ENCODE results near the gene FAM227B.
"Not testable (repeated sequence)": the region's sequence is repeated elsewhere in the genome, so short reads cannot be mapped to it uniquely, and the experiment has no call there.

FAM227B gene, protein sequence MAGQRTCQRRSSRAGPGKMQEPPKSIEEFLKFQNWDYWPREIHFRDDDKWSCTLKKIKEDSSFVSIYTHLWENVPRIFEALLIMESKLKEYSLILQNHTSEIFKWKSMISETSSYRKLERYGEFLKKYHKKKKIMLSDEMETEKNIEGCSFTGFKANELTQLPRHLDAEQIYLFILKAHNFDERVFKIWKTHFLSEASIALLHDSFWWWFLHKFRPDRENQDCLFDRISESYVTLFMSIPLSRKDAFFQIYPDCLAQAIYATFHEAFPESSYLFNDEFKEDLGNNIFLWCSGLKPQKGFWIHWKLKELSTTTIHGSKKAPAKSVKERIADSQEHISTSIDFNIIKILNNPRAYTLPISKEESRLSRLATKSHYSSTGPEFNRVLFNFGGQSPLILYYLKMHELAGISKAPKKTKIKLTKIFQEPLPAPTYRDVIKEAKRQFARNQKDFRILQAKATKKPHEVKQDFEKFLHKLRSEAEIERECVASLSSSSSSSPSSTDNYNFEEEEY

GRCh38 chr15:49620658-49621368 lies at the start of gene FAM227B, which contains the start of gene DTWD1:
TSS of gene FAM227B (minus strand) at chr15:49620818. CDS start at chr15:49615171, 5,647 bp downstream.
TSS of gene DTWD1 (plus strand) at chr15:49621048. CDS start at chr15:49625168, 4,120 bp downstream.
- DNase-seq (ENCODE audit: low spot score) = peak; percentile 93

DNA sequence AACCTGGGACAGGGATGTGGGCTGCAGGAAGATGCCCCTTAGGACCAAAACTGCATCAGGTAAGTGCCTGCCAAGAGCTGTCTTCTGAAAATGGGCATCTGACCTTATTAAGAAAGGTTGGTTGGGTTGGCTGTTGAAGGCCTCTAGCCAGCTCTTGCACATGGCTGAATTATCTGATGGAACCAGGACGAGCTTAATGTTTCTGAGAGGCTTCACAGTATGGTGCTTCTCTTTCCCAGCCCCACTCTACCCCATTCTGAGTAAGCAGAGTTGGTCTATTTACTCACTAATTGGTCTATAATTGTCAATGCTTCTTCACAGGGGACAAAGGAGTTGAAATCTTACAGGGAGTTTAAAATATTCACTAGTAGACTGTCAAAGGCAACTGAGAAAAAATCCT lies 48.7 kb upstream of the FAM227B start:
- no peak for DNase-seq (ENCODE audit: low spot score)

- DNase-seq (ENCODE audit: low spot score) = not testable (repeated sequence)
Measured at GRCh38 chr15:49666486-49666885, 45.9 kb upstream of the FAM227B start.

DNA sequence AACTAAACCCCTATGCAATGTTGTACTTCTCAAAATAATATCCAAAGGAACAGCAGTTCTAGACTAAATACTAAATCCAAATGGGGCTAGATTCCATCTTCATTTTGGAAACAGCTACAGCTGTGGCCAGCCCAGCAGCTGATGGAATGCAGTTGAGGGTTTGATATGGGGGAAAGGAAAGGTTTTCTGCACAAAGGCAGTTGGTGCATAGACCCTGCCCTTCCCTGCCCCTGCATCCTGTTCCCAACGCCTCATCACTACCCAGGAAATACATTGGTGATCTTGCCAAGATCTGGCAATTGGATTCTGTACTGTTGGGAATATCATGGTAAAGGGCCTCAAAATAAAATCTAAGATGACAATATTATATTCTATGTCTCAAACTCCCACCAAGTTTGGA lies 44.1 kb upstream of the FAM227B start:
- peak; percentile 2 for DNase-seq (ENCODE audit: low spot score)

DNA sequence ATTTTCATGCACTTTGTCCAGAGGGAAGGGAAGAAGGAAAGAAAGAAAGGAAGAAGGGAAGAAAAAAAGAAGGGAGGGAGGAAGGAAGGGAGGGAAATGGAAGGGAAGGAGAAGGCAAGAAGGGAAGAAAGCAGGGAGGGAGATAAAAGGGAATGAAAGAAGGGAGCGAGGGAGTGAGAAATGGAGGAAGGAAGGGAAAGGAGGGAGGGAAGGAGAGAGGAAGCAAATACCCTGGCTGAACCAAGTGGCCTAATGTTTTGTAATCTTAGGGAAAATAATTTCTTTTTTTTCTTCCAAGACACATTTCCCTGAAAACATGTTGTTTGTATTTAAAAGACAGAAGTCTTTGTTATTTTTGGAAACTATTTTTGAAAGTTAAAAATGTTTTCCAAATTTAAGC lies 36.1 kb upstream of the FAM227B start:
- DNase-seq (ENCODE audit: low spot score) = no peak

GRCh38 chr15:49652922-49653321 lies 32.3 kb upstream of the FAM227B start:
- DNase-seq (ENCODE audit: low spot score) = no peak

GRCh38 chr15:49650676-49651075 lies 30.1 kb upstream of the FAM227B start:
- DNase-seq (ENCODE audit: low spot score) = no peak

- DNase-seq (ENCODE audit: low spot score) = no peak
Measured at GRCh38 chr15:49649987-49650386, 29.4 kb upstream of the FAM227B start.

DNA sequence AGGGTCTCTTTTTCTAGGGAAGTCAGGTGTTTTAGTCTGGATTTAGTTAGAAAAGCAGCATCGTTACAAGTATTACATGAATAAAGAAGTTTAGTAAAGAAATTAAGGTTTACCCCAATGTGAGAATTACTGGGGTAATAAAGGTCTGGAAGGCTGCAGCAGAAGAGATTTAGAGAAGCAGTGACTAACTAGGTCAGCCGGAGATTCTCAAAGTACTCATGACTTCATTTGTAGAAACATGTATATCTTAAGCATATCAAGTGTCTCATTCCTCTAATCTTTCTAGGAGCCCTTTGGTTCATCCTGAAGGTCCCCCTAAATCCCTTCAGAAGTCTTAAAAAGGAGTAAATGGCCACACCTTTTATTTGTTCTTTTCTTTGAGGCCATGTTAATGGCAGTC lies 26.3 kb upstream of the FAM227B start:
- DNase-seq (ENCODE audit: low spot score) = no peak

DNA sequence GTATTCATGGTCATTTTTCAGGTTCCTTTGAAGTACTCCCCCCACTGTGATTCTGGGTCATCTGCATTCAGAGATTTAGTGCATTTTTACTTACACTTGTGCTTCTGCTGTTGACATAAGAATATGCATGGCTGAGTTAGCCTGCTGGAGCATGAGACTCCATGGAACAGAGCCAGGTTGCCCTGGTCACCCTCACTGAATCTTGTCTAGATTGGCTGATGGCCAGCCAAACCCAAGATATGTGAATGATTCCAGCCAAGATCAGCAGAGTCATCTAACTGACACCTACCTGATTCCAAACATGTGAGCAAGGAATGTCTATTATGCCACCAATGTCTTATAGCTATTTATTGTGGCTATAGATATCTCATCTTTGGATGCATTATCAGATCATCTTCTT lies 25.3 kb upstream of the FAM227B start:
- no peak for DNase-seq (ENCODE audit: low spot score)

GRCh38 chr15:49645277-49645676 lies 24.7 kb upstream of the FAM227B start:
- DNase-seq (ENCODE audit: low spot score) = no peak

- no peak for DNase-seq (ENCODE audit: low spot score)
Measured at GRCh38 chr15:49644364-49644794, 23.8 kb upstream of the FAM227B start.

- no peak for DNase-seq (ENCODE audit: low spot score)
Measured at GRCh38 chr15:49637857-49638256, 17.2 kb upstream of the FAM227B start.

- DNase-seq (ENCODE audit: low spot score) = no peak
Measured at GRCh38 chr15:49628379-49628778, 7.8 kb upstream of the FAM227B start.

DNA sequence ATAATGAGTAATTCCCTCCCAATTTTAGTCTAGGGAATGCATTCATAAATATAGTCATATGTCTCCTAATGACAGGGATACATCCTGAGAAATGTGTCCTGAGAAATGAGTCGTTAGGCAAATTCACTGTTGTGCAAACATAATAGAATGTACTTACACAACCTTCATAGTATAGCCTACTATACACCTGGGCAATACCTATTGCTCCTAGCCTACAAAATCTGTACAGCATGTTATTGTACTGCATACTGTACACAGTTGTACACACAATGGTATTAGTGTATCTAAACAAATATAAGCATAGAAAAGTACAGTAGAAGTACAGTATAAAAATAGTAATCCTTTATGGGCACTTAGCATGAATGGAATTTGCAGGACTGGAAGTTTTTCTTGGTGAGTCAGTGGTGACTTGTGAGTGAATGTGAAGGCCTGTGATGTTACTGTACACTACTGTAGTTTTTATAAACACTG lies 6.8 kb upstream of the FAM227B start:
- DNase-seq (ENCODE audit: low spot score) = peak; percentile 92

DNA sequence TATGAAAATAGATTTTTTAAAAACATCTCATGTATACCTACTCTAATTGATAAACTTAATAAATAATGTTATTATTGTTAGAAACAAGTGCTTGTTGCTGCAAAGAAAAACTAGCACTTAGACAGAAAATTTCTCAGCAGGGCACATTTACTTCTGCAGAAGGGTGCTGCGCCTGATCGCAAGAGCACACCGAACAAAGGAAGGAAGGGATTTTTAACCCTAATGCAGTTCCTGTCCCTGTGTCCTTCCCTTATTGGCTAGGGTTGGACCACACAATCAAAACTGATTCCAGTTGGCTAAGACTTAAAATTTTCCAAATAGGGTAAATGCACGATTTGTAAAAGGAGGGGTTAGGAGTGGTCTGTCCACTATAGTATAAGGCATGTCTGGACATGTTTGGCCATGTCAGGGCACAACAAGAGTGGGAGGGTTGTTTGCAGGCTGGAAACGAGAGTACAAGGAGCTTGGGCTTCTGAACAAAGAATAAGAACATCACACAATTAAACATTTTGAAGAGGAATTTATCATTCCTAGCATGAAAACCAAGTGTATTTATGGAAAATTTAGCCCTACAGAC lies 4.9 kb upstream of the FAM227B start:
- no peak for DNase-seq (ENCODE audit: low spot score)

DNA sequence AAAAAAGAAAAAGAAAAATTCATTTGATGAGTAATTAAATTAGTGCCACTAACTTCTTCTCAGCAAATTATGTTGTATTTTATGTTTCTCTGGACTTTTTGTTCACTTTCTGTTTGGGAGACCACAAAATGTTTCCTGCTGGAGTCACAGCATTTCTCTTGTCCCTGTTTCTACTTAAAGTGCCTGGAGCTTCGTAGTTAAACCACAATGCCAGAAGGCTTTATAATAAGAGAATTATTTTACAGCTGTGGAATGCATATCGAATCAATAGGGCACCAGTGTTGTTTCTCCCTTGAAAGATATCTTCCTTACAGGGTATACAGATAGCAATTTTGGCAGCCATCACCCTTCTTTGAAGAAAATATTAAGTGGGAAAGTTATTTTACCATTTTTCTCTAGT lies 3.4 kb upstream of the FAM227B start:
- DNase-seq (ENCODE audit: low spot score) = no peak

- DNase-seq (ENCODE audit: low spot score) = no peak
Measured at GRCh38 chr15:49622561-49622960, 1.9 kb upstream of the FAM227B start.

GRCh38 chr15:49621887-49622286 lies 1.3 kb upstream of the FAM227B start:
- no peak for DNase-seq (ENCODE audit: low spot score)

DNA sequence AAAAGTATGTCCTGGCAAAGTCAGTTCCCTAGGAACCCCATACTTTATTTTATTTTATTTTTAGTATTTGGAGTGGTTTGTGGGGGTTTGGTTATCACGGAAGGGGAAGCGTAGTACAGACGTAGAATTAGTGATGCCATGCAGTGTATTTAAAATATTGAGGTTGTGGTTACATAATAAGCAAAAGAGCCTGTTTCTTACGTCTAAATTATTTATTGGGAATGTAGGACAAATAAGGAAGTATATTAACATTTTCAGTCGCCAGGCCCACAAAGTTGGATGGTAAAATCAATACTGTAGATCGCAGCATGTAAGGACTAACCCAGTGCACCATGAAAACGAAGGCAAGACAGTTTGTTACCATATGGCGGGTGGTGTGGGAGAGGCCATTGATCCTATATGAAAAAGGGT lies 788 bp upstream of the FAM227B start:
- no peak for DNase-seq (ENCODE audit: low spot score)

DNA sequence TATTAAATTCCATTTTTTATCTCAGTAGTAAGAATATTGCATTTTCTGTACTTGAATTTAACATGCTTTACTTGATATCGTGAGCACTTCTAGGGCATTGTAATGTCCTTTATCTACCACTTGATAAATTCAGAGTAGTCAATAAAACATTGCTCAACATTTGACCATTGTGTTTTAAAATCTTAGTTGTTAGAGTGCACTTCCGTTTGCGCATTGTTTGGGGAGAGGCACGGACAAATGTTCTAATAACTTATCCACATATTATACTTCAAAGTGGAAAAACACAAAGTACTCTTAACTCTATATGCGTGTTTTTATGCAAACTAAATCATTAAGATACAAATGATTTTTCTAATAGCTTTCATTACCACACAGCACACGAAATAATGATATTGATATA lies 419 bp downstream of the FAM227B start:
- DNase-seq (ENCODE audit: low spot score) = peak; percentile 55

DNA sequence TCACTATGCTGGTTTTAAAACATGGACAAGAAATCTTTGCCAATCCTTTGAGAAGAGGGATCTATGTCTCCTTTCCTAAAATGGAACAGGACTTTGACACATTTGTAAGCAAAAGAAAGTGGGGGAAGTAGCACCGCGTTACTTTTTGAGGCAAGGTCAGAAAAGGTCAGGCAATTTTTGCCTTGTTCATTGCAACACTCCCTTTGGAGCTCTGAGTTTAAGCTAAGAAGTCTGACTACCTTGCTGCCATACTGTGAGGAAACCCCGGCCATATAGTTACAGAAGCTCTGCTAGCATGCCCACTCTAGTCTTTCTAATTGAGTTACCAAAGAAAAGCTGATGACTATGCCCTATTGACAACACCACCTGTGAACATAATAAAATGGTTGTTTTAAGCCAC lies 1.4 kb downstream of the FAM227B start:
- DNase-seq (ENCODE audit: low spot score) = no peak

DNA sequence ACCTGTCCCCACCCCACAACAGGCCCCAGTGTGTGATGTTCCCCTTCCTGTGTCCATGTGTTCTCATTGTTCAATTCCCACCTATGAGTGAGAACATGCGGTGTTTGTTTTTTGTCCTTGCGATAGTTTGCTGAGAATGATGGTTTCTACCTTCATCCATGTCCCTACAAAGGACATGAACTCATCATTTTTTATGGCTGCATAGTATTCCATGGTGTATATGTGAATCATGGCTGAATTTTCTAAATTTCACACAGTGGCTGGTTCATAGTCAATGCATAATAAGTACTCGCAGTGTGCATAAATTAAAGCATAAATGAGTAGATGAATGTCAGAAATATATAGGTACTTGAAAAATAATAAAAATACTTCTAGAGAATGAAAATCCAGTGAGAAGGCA lies 8.4 kb downstream of the FAM227B start:
- DNase-seq (ENCODE audit: low spot score) = not testable (repeated sequence)
